ENCODE measurements around the gene CHD6. TPM values are rescaled to one million over a fixed set of nuclear protein-coding genes. Genes with fewer than 3 reads are reported as not detected.
A peak's percentile ranks its signal among the peaks of the same experiment; 100 is the strongest.

Gene CHD6
- total and polyA plus RNA-seq, 2 of the 13 experiments (the other 11 are each of a cell fraction or from before 2014, with no cell fraction given), result 14.4 to 52.0 TPM

DNA sequence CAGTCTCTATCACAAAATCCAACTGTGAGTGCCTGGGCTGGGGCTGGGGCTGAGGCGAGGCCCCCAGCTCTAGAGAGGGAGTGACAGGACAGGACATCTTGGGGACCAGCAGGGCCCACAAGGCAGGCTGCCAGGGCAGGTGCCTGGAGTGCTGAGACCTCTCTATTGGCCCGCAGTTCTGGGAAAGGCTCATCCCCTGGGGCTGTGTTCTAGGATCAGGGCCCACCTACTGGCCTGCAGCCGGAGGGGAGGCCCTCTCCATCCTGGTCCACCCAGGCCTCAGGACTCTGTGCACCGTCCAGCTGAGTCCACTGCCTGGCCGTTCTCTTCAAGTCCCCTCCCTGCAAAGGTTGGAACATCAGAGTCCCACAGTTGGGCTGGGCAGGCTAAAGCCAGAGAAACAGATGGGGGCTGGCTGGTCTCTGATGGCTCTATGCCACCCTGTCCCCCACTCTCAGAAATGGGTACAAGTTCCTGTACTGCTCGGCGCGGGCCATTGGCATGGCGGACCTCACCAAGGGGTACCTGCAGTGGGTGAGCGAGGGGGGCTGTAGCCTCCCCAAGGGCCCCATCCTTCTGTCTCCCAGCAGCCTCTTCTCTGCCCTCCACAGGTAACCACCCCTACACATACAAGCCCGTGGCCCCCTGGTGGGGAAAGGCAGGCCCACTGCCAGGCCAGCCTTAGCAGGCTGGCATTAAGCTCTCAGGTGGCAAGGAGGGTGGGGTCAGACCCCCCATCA, 260.6 kb downstream of the CHD6 start:
- no peaks in the 10 kb centered on the region for H4K20me1 ChIP-seq (ENCODE audit: insufficient read depth, low read length)
- 96% methylated on average over 10 of the region's 11 CpGs for WGBS (ENCODE audit: low lambda C conversion rate)
- no peak for FAIRE-seq
- POLR2A ChIA-PET, result interaction anchor here (0.8 kb wide), 1 partner anchor 15 kb away, joined by 3 read pairs; no protein-coding TSS in a partner anchor
- H3K27ac ChIP-seq (ENCODE audit: extremely low read length, insufficient read depth, low read length), result no peak overlapping the region
- H3K4me2 ChIP-seq (ENCODE audit: low read depth, low read length), result no peak overlapping the region
- in situ Hi-C loops (cut with HindIII; ENCODE audit: extremely low pct_ligation_motif_present, low pct_unique_long_range_greater_than_20kb), result no loop called here
- no peaks in the 10 kb centered on the region for H3K79me2 ChIP-seq (ENCODE audit: insufficient read depth, low read length)
- peaks cover 9 to 10% of the 10 kb centered on the region in 2 experiments; a peak in 3 of 5 replicates for H3K36me3 ChIP-seq (replicated peaks in 1 of 2; ENCODE audit: control insufficient read depth in 1 of 2, insufficient read depth in 2 of 2, low read length in 2 of 2)
- no peak overlapping the region for H3K9ac ChIP-seq (ENCODE audit: insufficient read depth, low read depth, low read length)
- CTCF ChIA-PET (ENCODE audit: low intra/inter-chr PET ratio, low total read pairs), result no interaction called here
- peaks cover 13% of the 10 kb centered on the region for H3K4me1 ChIP-seq (ENCODE audit: insufficient read depth, low read length)
- no peak overlapping the region for H2AFZ ChIP-seq (ENCODE audit: low read length)
- BruUV-seq (replicated peaks), result no TSS peak
- no peak overlapping the region for H3K4me3 ChIP-seq (replicated peaks in 1 of 3; ENCODE audit: insufficient read depth in 1 of 3, low read depth in 2 of 3, low read length in 3 of 3)
- H3K9me3 ChIP-seq (ENCODE audit: low read length), result no peaks in the 10 kb centered on the region
- H3K27me3 ChIP-seq (ENCODE audit: control insufficient read depth in 1 of 2, insufficient read depth in 2 of 2, low read length in 2 of 2), result no peaks in the 10 kb centered on the region
- intact Hi-C loops (cut with micrococcal nuclease; ENCODE audit: unreplicated experiment), result loop anchor here (2.0 kb wide), 1 partner anchor 17 kb away; the partner anchor contains the start of gene LPIN3
- no peak for DNase-seq (ENCODE audit: low spot score)
- peak; percentile 46 for ATAC-seq
- TF ChIP-seq ARNT2 (CRISPR knock-in tag; IDR thresholded peaks at IDR 0.05; ENCODE audit: low read depth), result no peak
- no peak for TF ChIP-seq SP2 (CRISPR knock-in tag; IDR thresholded peaks at IDR 0.05)
- no peak for TF ChIP-seq SRY (CRISPR knock-in tag; IDR thresholded peaks at IDR 0.05)
- TF ChIP-seq, protein P1, sequence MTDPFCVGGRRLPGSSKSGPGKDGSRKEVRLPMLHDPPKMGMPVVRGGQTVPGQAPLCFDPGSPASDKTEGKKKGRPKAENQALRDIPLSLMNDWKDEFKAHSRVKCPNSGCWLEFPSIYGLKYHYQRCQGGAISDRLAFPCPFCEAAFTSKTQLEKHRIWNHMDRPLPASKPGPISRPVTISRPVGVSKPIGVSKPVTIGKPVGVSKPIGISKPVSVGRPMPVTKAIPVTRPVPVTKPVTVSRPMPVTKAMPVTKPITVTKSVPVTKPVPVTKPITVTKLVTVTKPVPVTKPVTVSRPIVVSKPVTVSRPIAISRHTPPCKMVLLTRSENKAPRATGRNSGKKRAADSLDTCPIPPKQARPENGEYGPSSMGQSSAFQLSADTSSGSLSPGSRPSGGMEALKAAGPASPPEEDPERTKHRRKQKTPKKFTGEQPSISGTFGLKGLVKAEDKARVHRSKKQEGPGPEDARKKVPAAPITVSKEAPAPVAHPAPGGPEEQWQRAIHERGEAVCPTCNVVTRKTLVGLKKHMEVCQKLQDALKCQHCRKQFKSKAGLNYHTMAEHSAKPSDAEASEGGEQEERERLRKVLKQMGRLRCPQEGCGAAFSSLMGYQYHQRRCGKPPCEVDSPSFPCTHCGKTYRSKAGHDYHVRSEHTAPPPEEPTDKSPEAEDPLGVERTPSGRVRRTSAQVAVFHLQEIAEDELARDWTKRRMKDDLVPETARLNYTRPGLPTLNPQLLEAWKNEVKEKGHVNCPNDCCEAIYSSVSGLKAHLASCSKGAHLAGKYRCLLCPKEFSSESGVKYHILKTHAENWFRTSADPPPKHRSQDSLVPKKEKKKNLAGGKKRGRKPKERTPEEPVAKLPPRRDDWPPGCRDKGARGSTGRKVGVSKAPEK (CRISPR knock-in tag; IDR thresholded peaks at IDR 0.05; ENCODE audit: borderline replicate concordance), result no peak
- TF ChIP-seq, protein P2, sequence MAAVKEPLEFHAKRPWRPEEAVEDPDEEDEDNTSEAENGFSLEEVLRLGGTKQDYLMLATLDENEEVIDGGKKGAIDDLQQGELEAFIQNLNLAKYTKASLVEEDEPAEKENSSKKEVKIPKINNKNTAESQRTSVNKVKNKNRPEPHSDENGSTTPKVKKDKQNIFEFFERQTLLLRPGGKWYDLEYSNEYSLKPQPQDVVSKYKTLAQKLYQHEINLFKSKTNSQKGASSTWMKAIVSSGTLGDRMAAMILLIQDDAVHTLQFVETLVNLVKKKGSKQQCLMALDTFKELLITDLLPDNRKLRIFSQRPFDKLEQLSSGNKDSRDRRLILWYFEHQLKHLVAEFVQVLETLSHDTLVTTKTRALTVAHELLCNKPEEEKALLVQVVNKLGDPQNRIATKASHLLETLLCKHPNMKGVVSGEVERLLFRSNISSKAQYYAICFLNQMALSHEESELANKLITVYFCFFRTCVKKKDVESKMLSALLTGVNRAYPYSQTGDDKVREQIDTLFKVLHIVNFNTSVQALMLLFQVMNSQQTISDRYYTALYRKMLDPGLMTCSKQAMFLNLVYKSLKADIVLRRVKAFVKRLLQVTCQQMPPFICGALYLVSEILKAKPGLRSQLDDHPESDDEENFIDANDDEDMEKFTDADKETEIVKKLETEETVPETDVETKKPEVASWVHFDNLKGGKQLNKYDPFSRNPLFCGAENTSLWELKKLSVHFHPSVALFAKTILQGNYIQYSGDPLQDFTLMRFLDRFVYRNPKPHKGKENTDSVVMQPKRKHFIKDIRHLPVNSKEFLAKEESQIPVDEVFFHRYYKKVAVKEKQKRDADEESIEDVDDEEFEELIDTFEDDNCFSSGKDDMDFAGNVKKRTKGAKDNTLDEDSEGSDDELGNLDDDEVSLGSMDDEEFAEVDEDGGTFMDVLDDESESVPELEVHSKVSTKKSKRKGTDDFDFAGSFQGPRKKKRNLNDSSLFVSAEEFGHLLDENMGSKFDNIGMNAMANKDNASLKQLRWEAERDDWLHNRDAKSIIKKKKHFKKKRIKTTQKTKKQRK (IDR thresholded peaks at IDR 0.05; ENCODE audit: low read length), result no peak
- no peak for TF ChIP-seq MED1 (CRISPR knock-in tag; IDR thresholded peaks at IDR 0.05)
- no peak for TF ChIP-seq ZNF782 (CRISPR knock-in tag; IDR thresholded peaks at IDR 0.05; ENCODE audit: borderline replicate concordance)
- no peak for TF ChIP-seq AHR (CRISPR knock-in tag; IDR thresholded peaks at IDR 0.05)
- no peak for TF ChIP-seq ZNF580 (CRISPR knock-in tag; IDR thresholded peaks at IDR 0.05; ENCODE audit: borderline replicate concordance, low read depth)
- TF ChIP-seq THAP9 (CRISPR knock-in tag; IDR thresholded peaks at IDR 0.05; ENCODE audit: borderline replicate concordance), result no peak
- TF ChIP-seq PHF21A (CRISPR knock-in tag; IDR thresholded peaks at IDR 0.05), result no peak
- no peak for TF ChIP-seq ZNF30 (CRISPR knock-in tag; IDR thresholded peaks at IDR 0.05)
- TF ChIP-seq ZNF629 (CRISPR knock-in tag; conservative IDR thresholded peaks at IDR 0.05), result no peak

Measured in HepG2 (cell line).